GM23338 (cell line): Measurements from ENCODE around the gene CPLX1.

ENCODE experiments used
- ETS1 ChIP-seq: IDR thresholded peaks from 2 replicates; pipeline ENCODE4 v1.6.1; 2016; ENCODE audit warnings: antibody characterized with exemption
- EZH2phosphoT487 ChIP-seq: fragments of 200-600 bp; sonication (generic); IDR thresholded peaks from one replicate; pipeline ENCODE4 v1.8.1; 2018; ENCODE audit warnings: antibody characterized with exemption; ENCODE audit not compliant: unreplicated experiment
- POLR2AphosphoS5 ChIP-seq: IDR thresholded peaks from 2 replicates; pipeline ENCODE4 v1.6.1; 2016; ENCODE audit warnings: antibody characterized with exemption, low read depth
- REST ChIP-seq: IDR thresholded peaks from one replicate; pipeline ENCODE4 v1.6.1; 2018; ENCODE audit warnings: antibody characterized with exemption; ENCODE audit not compliant: unreplicated experiment
- TF ChIP-seq, protein P1 (sequence below), 2 experiments: fragments of 200-600 bp in 1 of 2; sonication (generic) in 1 of 2; conservative IDR thresholded peaks; 2 replicates each; pipeline versions ENCODE4 v1.5.1 to v1.6.1; 2016 to 2017; ENCODE audit warnings: antibody characterized with exemption in 2 of 2, low read depth in 2 of 2, mild to moderate bottlenecking in 2 of 2, moderate library complexity in 1 of 2

DNA sequence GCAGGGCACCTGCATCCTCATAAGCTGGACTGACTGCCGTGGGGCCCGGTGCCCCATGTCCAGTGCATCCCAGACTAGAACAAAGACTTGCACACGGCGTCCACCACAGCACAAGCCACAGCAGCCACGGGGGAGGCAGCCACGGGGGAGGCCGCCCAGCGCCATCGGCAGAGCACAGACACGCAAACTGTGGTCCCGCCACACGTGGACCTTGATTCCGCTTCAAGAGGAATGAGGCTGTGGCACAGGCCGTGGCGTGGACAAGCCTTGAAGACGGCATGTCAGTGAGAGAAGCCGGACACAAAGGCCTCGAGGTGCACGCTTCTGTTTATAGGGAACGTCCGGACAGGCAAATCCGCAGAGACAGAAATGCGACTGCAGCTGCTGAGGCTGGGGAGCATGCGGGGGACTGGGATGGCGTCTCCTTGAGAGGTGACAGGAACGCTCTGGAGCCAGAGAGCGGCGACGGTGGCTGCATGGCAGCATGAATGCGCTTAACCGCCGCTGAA, 10.1 kb upstream of the CPLX1 start:
- TF ChIP-seq, protein P1, sequence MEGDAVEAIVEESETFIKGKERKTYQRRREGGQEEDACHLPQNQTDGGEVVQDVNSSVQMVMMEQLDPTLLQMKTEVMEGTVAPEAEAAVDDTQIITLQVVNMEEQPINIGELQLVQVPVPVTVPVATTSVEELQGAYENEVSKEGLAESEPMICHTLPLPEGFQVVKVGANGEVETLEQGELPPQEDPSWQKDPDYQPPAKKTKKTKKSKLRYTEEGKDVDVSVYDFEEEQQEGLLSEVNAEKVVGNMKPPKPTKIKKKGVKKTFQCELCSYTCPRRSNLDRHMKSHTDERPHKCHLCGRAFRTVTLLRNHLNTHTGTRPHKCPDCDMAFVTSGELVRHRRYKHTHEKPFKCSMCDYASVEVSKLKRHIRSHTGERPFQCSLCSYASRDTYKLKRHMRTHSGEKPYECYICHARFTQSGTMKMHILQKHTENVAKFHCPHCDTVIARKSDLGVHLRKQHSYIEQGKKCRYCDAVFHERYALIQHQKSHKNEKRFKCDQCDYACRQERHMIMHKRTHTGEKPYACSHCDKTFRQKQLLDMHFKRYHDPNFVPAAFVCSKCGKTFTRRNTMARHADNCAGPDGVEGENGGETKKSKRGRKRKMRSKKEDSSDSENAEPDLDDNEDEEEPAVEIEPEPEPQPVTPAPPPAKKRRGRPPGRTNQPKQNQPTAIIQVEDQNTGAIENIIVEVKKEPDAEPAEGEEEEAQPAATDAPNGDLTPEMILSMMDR (conservative IDR thresholded peaks at IDR 0.05; ENCODE audit: low read depth in 2 of 2) = no peak
- TF ChIP-seq POLR2AphosphoS5 = no peak
- TF ChIP-seq EZH2phosphoT487 = no peak
- no peak for TF ChIP-seq ETS1
- no peak for TF ChIP-seq REST
